Measurements from ENCODE around the gene LRRK1. TPM values are rescaled to one million over a fixed set of nuclear protein-coding genes. Genes with fewer than 3 reads are reported as not detected.

Gene LRRK1
- total and polyA plus RNA-seq, 2 donors (not counting 1 experiment from before 2014, with no cell fraction given), result 19.8 to 53.0 TPM

GRCh38 chr15:101000271-101000681, 81.1 kb downstream of the LRRK1 start:
- Histone ChIP-seq H4K20me1 (ENCODE audit: control insufficient read depth, insufficient read depth, low read length, poor library complexity, severe bottlenecking) (no peaks in the 10 kb centered on the region), H3K9ac (ENCODE audit: low read length) (no peak overlapping the region), H2AFZ (ENCODE audit: insufficient read depth, low read depth, low read length, poor library complexity, severe bottlenecking) (no peak overlapping the region), H3K4me1 (ENCODE audit: control insufficient read depth in 2 of 2, insufficient read depth in 2 of 2, low read length in 2 of 2) (peaks cover 5 to 7% of the 10 kb centered on the region in 2 donors), H3K27me3 (replicated peaks in 1 of 4; ENCODE audit: control extremely low read depth in 1 of 4, control insufficient read depth in 3 of 4, insufficient read depth in 4 of 4, low read length in 3 of 4) (no peaks in the 10 kb centered on the region), H3K79me2 (ENCODE audit: control insufficient read depth, insufficient read depth, low read length) (no peaks in the 10 kb centered on the region), H3K27ac (ENCODE audit: low read length in 2 of 2) (no peak overlapping the region), H3K36me3 (replicated peaks in 1 of 2; ENCODE audit: control extremely low read depth in 1 of 2, control insufficient read depth in 1 of 2, extremely low read depth in 1 of 2, insufficient read depth in 2 of 2, low read length in 1 of 2) (peaks cover 0 to 8% of the 10 kb centered on the region in 2 experiments), H3K9me3 (ENCODE audit: control extremely low read depth in 1 of 3, control insufficient read depth in 2 of 3, insufficient read depth in 1 of 3, low read length in 2 of 3) (peaks cover 0 to 18% (median 0%) of the 10 kb centered on the region in 3 donors), H3K4me2 (replicated peaks; ENCODE audit: low read depth, low read length, poor library complexity, severe bottlenecking) (no peak overlapping the region), H3K4me3 (ENCODE audit: control extremely low read depth in 1 of 5, extremely low read depth in 1 of 5, insufficient read depth in 1 of 5, low read depth in 2 of 5, low read length in 4 of 5) (no peak overlapping the region)
- H3K4me3 Mint-ChIP-seq, result no peak overlapping the region
- no peak for DNase-seq
- no peaks in the 10 kb centered on the region for H3K9me3 Mint-ChIP-seq (ENCODE audit: insufficient read depth)
- intact Hi-C loops (cut with micrococcal nuclease), result no loop called here
- CTCF ChIA-PET, result interaction anchor here (0.7 to 1.7 kb wide), 3 partner anchors 9 to 125 kb away, joined by 4 to 13 read pairs (median 7); partner anchors contain the start of gene LRRK1
- H3K27ac Mint-ChIP-seq, result no peak overlapping the region
- TF ChIP-seq, protein P1, sequence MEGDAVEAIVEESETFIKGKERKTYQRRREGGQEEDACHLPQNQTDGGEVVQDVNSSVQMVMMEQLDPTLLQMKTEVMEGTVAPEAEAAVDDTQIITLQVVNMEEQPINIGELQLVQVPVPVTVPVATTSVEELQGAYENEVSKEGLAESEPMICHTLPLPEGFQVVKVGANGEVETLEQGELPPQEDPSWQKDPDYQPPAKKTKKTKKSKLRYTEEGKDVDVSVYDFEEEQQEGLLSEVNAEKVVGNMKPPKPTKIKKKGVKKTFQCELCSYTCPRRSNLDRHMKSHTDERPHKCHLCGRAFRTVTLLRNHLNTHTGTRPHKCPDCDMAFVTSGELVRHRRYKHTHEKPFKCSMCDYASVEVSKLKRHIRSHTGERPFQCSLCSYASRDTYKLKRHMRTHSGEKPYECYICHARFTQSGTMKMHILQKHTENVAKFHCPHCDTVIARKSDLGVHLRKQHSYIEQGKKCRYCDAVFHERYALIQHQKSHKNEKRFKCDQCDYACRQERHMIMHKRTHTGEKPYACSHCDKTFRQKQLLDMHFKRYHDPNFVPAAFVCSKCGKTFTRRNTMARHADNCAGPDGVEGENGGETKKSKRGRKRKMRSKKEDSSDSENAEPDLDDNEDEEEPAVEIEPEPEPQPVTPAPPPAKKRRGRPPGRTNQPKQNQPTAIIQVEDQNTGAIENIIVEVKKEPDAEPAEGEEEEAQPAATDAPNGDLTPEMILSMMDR (IDR thresholded peaks at IDR 0.05), result no peak
- no peak for TF ChIP-seq EZH2 (IDR thresholded peaks at IDR 0.05; ENCODE audit: borderline replicate concordance, insufficient read depth, low read depth, low read length, poor library complexity, severe bottlenecking)
- 100% methylated on average over 5 of the region's 5 CpGs for WGBS (ENCODE audit: insufficient coverage)
- H3K27me3 Mint-ChIP-seq, result no peaks in the 10 kb centered on the region
- H3K4me1 Mint-ChIP-seq, result peaks cover 2% of the 10 kb centered on the region
- POLR2A ChIA-PET, result no interaction called here
- no peak for ATAC-seq (ENCODE audit: low read depth)

DNA sequence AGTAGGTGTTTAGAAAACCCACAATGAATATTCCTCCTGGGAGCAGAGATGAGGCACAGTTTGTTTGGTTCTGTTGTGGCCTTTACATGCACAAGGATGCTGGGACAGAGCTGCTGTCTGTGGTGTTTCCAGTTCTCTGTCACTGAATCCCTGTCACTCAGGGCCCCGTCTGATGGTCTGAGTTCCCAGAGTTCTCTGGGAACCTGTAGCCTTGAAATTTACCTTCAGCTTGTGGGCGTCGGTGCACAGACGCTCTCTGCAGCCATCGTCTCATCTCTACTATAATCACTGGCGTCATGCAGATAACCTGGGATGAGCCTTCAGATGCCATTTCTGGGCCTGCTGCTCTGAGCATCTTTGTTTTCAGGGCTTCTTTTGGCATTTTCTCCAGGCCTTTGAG, 81.9 kb downstream of the LRRK1 start:
- POLR2A ChIA-PET, result no interaction called here
- H3K36me3 ChIP-seq (replicated peaks in 1 of 2; ENCODE audit: control extremely low read depth in 1 of 2, control insufficient read depth in 1 of 2, extremely low read depth in 1 of 2, insufficient read depth in 2 of 2, low read length in 1 of 2), result peaks cover 0 to 8% of the 10 kb centered on the region in 2 experiments

More for the DNA sequence above, 81.9 kb downstream of the LRRK1 start:
- Histone ChIP-seq H4K20me1 (ENCODE audit: control insufficient read depth, insufficient read depth, low read length, poor library complexity, severe bottlenecking) (no peaks in the 10 kb centered on the region), H3K4me3 (ENCODE audit: control extremely low read depth in 1 of 5, extremely low read depth in 1 of 5, insufficient read depth in 1 of 5, low read depth in 2 of 5, low read length in 4 of 5) (no peak overlapping the region), H3K79me2 (ENCODE audit: control insufficient read depth, insufficient read depth, low read length) (no peaks in the 10 kb centered on the region), H2AFZ (ENCODE audit: insufficient read depth, low read depth, low read length, poor library complexity, severe bottlenecking) (no peak overlapping the region), H3K27ac (ENCODE audit: low read length in 2 of 2) (no peak overlapping the region), H3K9me3 (ENCODE audit: control extremely low read depth in 1 of 3, control insufficient read depth in 2 of 3, insufficient read depth in 1 of 3, low read length in 2 of 3) (peaks cover 0 to 22% (median 0%) of the 10 kb centered on the region in 3 donors), H3K4me2 (replicated peaks; ENCODE audit: low read depth, low read length, poor library complexity, severe bottlenecking) (no peak overlapping the region), H3K27me3 (replicated peaks in 1 of 4; ENCODE audit: control extremely low read depth in 1 of 4, control insufficient read depth in 3 of 4, insufficient read depth in 4 of 4, low read length in 3 of 4) (no peaks in the 10 kb centered on the region), H3K9ac (ENCODE audit: low read length) (no peak overlapping the region), H3K4me1 (ENCODE audit: control insufficient read depth in 2 of 2, insufficient read depth in 2 of 2, low read length in 2 of 2) (peaks cover 5 to 7% of the 10 kb centered on the region in 2 donors)
- H3K4me3 Mint-ChIP-seq, result no peak overlapping the region
- no peak overlapping the region for H3K27ac Mint-ChIP-seq
- no peak for ATAC-seq (ENCODE audit: low read depth)
- WGBS (ENCODE audit: insufficient coverage), result 95% methylated on average over 6 of the region's 6 CpGs
- H3K4me1 Mint-ChIP-seq, result peaks cover 2% of the 10 kb centered on the region
- DNase-seq, result no peak
- no peak for TF ChIP-seq EZH2 (IDR thresholded peaks at IDR 0.05; ENCODE audit: borderline replicate concordance, insufficient read depth, low read depth, low read length, poor library complexity, severe bottlenecking)
- TF ChIP-seq, protein P1 (IDR thresholded peaks at IDR 0.05), result no peak
- intact Hi-C loops (cut with micrococcal nuclease), result no loop called here
- CTCF ChIA-PET, result interaction anchor here (0.6 to 14.2 kb wide), 5 partner anchors 15 to 237 kb away, joined by 3 to 807 read pairs (median 3); partner anchors contain the start of gene LRRK1
- H3K9me3 Mint-ChIP-seq (ENCODE audit: insufficient read depth), result no peaks in the 10 kb centered on the region
- no peaks in the 10 kb centered on the region for H3K27me3 Mint-ChIP-seq
